GM11168 (cell line): ENCODE measurements around the gene HCFC2.
"Not testable (repeated sequence)": the region's sequence is repeated elsewhere in the genome, so short reads cannot be mapped to it uniquely, and the experiment has no call there.

Source experiments
- in situ Hi-C: fragments of 300-500 bp; cut with MboI; formaldehyde crosslinking; loops from one replicate; pipeline ENCODE4 v1.12.0; 2022; ENCODE audit warnings: low sequenced_read_pairs; ENCODE audit not compliant: unreplicated experiment

HCFC2 gene

GRCh38 chr12:104064031-104064841, at the start of gene HCFC2:
Gene HCFC2, plus strand, starts transcription at chr12:104064531. Its CDS starts 30 bp downstream, at chr12:104064561.
- in situ Hi-C loops = no loop called here

GRCh38 chr12:104021862-104022261, 42.5 kb upstream of the HCFC2 start:
- in situ Hi-C loops = not testable (repeated sequence)

- in situ Hi-C loops = no loop called here
These were observed 41.5 kb upstream of the HCFC2 start for GRCh38 chr12:104022786-104023185.

DNA sequence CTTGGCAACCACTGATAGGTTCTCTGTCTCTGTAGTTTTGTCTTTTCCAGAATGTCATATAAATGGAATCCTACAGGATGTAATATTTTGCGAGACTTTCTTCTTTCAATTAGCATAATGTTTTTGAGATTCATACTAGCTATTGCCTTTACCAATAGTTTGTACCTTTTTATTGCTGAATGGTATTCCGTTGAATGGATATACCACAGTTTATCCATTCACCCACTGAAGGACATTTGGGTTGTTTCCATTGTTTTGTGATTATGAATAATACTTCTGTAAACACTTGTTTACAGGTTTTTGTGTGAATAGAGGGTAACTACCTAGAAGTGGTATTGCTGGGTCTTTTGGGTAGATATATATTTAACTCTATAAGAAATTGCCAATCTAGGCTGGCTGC, 40.6 kb upstream of the HCFC2 start:
- in situ Hi-C loops = no loop called here

GRCh38 chr12:104024348-104024747, 40.0 kb upstream of the HCFC2 start:
- in situ Hi-C loops = no loop called here

DNA sequence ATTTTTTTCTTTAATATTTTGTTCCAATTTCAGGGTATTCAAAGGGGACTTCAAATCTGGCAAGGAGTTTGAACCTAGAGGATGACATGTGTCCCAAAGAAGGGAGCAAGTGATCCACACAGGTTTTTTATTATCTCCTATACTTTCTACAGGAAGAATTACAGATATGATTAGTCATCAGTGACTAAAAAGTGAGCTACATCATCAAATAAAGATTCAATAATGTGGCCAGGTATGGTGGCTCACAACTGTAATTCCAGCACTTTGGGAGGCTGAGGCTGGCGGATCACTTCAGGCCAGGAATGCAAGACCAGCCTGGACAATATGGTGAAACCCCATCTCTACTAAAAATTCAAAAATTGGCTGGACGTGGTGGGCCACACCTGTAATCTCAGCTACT, 38.6 kb upstream of the HCFC2 start:
- in situ Hi-C loops = no loop called here

DNA sequence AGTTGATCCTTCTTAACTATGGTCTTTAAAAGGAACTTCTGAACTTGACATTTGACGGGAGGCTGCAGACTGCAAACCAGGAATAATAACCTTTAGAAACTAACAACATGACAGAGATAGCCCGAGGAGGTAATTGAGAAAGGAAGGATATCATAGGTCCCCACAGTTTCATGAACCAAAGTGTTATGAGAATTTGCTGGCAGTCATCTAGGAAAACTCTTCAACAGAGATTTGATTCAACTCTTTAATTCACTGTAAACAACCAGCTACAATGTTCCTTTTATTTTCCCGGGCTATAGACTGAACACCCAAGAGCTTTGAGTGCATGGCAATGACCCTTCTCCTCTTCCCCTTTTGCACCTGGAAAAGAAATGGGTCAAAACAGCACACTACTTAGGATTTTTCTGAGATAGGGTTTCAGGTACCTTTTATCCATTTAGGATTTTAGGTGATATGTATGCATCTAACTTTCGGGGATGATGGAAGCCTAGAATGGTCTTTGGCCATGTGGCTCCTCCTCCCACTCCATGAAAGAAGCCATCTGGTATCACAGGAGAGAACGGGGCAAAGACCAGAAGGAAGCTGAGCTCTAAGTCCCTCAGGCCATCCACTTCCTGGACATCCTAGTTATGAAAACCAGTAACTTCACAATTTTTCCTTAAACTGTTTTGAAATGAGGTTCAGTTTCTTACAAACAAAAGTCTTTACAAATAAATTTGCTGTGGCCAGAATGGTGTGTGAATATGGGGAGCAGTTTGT, 37.3 kb upstream of the HCFC2 start:
- in situ Hi-C loops = no loop called here

DNA sequence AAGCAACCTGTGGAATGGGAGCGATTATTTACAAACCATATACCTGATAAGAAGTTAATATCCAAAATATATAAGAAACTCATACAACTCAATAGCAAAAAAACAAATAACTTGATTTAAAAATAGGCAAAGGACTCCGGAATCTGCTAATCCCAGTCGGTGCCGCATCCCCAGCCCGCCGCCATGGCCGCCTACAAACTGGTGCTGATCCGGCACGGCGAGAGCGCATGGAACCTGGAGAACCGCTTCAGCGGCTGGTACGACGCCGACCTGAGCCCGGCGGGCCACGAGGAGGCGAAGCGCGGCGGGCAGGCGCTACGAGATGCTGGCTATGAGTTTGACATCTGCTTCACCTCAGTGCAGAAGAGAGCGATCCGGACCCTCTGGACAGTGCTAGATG, 33.7 kb upstream of the HCFC2 start:
- in situ Hi-C loops = not testable (repeated sequence)

GRCh38 chr12:104036143-104036542, 28.2 kb upstream of the HCFC2 start:
- in situ Hi-C loops = not testable (repeated sequence)

DNA sequence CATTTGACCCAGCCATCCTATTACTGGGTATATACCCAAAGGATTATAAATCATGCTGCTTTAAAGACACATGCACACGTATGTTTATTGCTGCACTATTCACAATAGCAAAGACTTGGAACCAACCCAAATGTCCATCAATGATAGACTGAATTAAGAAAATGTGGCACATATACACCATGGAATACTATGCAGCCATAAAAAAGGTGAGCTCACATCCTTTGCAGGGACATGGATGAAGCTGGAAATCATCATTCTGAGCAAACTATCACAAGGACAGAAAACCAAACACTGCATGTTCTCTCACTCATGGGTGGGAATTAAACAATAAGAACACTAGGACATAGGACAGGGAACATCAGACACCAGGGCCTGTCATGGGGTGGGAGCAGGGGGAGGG, 24.6 kb upstream of the HCFC2 start:
- in situ Hi-C loops = not testable (repeated sequence)

DNA sequence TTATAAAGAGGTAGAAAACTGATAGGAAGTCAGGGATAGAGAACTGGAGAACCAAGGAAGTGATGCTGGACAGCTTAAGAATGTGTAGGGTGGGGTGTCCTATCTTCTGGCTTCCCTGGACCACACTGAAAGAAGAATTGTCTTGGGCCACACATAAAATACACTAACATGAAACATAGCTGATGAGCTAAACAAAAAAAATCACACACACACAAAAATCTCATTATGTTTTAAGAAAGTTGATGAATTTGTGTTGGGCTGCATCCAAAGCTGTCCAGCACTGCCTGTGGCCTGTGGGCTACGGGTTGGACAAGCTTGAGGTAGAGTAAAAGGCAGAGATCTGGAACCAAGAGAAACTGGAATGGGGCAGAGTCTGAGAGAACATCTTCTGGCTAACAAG, 21.8 kb upstream of the HCFC2 start:
- in situ Hi-C loops = no loop called here

- in situ Hi-C loops = no loop called here
These were observed 20.2 kb upstream of the HCFC2 start for GRCh38 chr12:104044158-104044557.

GRCh38 chr12:104046306-104046705, 18.0 kb upstream of the HCFC2 start:
- in situ Hi-C loops = no loop called here

DNA sequence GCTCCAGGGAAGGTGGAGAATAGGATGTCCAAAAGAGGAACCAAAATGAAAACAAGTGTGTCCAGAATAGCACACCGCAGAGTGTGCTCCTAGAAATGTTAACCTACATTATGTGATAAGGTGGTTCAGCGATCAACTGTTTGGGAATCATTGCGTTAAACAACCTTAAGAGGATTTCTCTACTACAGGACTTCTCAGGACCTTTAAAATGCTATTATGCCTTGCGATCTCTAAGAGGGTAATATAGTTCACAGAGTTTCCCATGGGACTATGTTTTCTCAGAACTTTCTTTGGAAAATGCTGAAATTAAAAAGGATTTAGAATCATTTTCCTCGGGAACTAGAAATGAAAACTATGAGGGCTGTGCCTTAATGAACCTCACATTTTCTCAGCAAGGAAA, 16.2 kb upstream of the HCFC2 start:
- in situ Hi-C loops = no loop called here

- in situ Hi-C loops = no loop called here
These were observed 15.5 kb upstream of the HCFC2 start for GRCh38 chr12:104048811-104049210.

- in situ Hi-C loops = no loop called here
These were observed 14.9 kb upstream of the HCFC2 start for GRCh38 chr12:104049278-104049902.

GRCh38 chr12:104049903-104050356, 14.4 kb upstream of the HCFC2 start, which contains the start of gene GLT8D2:
Gene GLT8D2, minus strand, starts transcription at chr12:104050187. Its CDS starts 30,539 bp downstream, at chr12:104019648.
- in situ Hi-C loops = no loop called here

DNA sequence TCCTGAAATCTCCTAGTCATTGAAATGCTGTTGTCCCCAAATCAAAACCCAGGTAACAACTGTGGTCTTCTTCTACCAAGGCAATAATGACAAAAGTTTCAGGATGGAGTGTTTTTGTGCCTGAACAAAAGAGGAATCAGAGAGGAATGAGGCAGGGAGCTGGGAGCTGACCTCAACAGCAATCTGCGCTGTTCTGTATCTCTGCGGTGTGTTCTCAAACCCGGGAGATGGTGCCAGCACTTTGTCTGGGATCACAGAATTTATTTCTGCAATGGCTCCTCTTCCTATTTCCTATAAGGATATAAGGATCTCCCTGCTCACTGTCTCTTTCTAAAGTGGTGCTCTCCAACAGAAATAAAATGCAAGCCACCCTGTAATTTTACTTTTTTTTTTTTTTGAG, 13.9 kb upstream of the HCFC2 start:
- in situ Hi-C loops = no loop called here

DNA sequence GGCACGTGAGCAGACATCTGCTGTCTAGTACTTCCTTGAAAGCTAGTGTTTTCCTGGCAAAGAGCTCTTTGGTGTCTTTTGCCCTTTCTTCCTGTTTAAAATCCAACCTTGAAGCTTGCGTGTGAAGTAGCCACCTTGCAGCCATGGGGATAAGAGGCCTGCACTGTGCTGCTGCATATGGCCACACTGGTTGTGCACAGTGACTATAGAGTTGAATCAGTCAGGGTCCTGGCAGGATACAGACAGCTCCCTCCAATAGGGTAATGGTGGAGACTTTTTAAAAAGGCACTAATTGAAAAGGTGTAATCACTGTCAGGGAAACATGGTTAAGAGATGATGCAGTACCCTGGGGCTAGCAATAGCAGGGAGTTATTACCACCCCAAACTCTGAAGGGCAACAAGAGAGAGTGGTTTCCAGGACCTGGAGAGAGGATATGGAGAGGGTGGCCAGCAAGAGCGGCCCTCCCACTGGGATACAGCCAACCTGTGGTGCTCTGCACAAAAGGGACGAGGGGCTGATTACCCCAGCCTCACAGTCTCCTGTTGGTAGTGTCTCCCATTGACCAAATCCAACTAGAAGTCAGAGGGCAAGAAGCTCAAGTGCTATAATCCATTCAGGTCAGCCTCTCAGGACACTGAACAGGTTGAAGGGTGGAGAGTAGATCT, 9.5 kb upstream of the HCFC2 start:
- in situ Hi-C loops = no loop called here

- in situ Hi-C loops = no loop called here
These were observed 8.5 kb upstream of the HCFC2 start for GRCh38 chr12:104055686-104056388.
